ENCODE data around the gene NLRP1. TPM values are rescaled to one million over a fixed set of nuclear protein-coding genes. Genes with fewer than 3 reads are reported as not detected.

The NLRP1 gene
- total and polyA plus RNA-seq, 9 of the 15 experiments (the other 6 are each of a cell fraction or from before 2014, with no cell fraction given): 4.0 to 69.4 (median 27.7) TPM

GRCh38 chr17:5557990-5558389, 26.3 kb downstream of the NLRP1 start (continued):
- no peak for TF ChIP-seq RERE (CRISPR knock-in tag; IDR thresholded peaks at IDR 0.05; ENCODE audit: borderline replicate concordance)
- TF ChIP-seq SMC3 (conservative IDR thresholded peaks at IDR 0.05; ENCODE audit: insufficient read depth, low read depth, low read length): no peak
- TF ChIP-seq CBX8 (IDR thresholded peaks at IDR 0.05; ENCODE audit: borderline replicate concordance, extremely low read depth, low read depth, low read length, poor library complexity, severe bottlenecking): no peak
- no peak for TF ChIP-seq MAX (CRISPR knock-in tag; IDR thresholded peaks at IDR 0.05)
- TF ChIP-seq KDM2B (CRISPR knock-in tag; IDR thresholded peaks at IDR 0.05): no peak
- TF ChIP-seq E4F1 (CRISPR knock-in tag; IDR thresholded peaks at IDR 0.05; ENCODE audit: borderline replicate concordance): no peak
- TF ChIP-seq ZNF449 (CRISPR knock-in tag; IDR thresholded peaks at IDR 0.05): no peak
- no peak for TF ChIP-seq RREB1 (CRISPR knock-in tag; IDR thresholded peaks at IDR 0.05)
- TF ChIP-seq ZBTB34 (CRISPR knock-in tag; IDR thresholded peaks at IDR 0.05): no peak

Measured in K562 (cell line).